Suprapubic skin (tissue), 4 donors: ENCODE measurements around the gene CFAP77. TPM values are rescaled to one million over a fixed set of nuclear protein-coding genes. Genes with fewer than 3 reads are reported as not detected.

ENCODE experiments used
- DNase-seq, 2 donors: peaks; one replicate each; pipeline ENCODE4 v3.0.0-alpha.2; 2019; ENCODE audit warnings: low spot score in 2 of 2
- H3K27ac ChIP-seq: fragments of 200-600 bp; sonication (generic); one replicate; pipeline ENCODE4 v1.5.1; 2019
- H3K27me3 ChIP-seq: fragments of 200-600 bp; sonication (generic); one replicate; pipeline ENCODE4 v1.5.1; 2019
- H3K36me3 ChIP-seq: fragments of 200-600 bp; sonication (generic); one replicate; pipeline ENCODE4 v1.5.1; 2019
- H3K4me1 ChIP-seq: fragments of 200-600 bp; sonication (generic); one replicate; pipeline ENCODE4 v1.5.1; 2019
- H3K4me3 ChIP-seq: fragments of 200-600 bp; sonication (generic); one replicate; pipeline ENCODE4 v1.5.1; 2019; ENCODE audit warnings: mild to moderate bottlenecking
- H3K9me3 ChIP-seq: fragments of 200-600 bp; sonication (generic); one replicate; pipeline ENCODE4 v1.5.1; 2019
- CTCF ChIP-seq, 2 donors: fragments of 200-600 bp in 1 of 2; fragments of 450-650 bp in 1 of 2; sonication (generic) in 1 of 2; IDR thresholded peaks; one replicate each; pipeline ENCODE4 v1.5.1; 2016 to 2019; ENCODE audit warnings: antibody characterized with exemption in 2 of 2, mild to moderate bottlenecking in 1 of 2, moderate library complexity in 1 of 2
- EP300 ChIP-seq: sonication (generic); formaldehyde crosslinking; IDR thresholded peaks from one replicate; pipeline ENCODE4 v1.6.1; 2017; ENCODE audit warnings: antibody characterized with exemption
- POLR2A ChIP-seq, 2 donors: fragments of 450-650 bp; IDR thresholded peaks; one replicate each; pipeline ENCODE4 v1.6.1; 2017; ENCODE audit warnings: antibody characterized with exemption in 2 of 2, mild to moderate bottlenecking in 2 of 2, moderate library complexity in 2 of 2
- POLR2AphosphoS5 ChIP-seq, 3 donors: sonication (generic); formaldehyde crosslinking; IDR thresholded peaks; one replicate each; pipeline ENCODE4 v1.6.1; 2017; ENCODE audit warnings: antibody characterized with exemption in 3 of 3
- WGBS: methylation state at CpG from one replicate; pipeline ENCODE4 v1.1.5; 2018; 5-methylcytosine and 5-hydroxymethylcytosine counted together
- total RNA-seq, 4 donors: library from RNA; depleted of rRNA; stranded (reverse); fragments of >200 nt; gene quantifications; one replicate each; pipeline ENCODE4 v1.1.0, GENCODE V29; 2016

The CFAP77 gene
- total RNA-seq, 4 donors from 2014 or later, result 1.0 TPM; not detected in 3

DNA sequence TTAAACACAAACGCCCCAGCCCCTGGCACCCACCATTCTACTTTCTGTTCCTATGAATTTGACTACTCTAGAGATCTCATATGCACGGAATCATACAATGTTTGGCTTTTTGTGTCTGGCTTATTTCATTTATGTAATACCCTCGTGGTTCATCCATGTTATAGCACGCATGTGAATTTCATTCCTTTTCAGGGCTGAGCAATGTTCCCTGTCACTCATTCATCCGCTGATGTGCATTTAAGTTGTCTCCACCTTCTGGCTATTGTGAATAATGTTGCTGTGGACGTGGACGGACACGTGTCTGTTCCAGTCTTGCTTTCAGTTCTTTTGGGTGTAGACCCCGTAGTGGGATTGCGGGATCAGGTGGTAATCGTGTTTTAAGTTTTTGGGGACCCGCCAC, 92.5 kb downstream of the CFAP77 start:
- WGBS, result 89% methylated on average over 12 of the region's 12 CpGs
- no peak overlapping the region for H3K4me3 ChIP-seq
- TF ChIP-seq POLR2AphosphoS5 (IDR thresholded peaks at IDR 0.05) (no peak), EP300 (no peak), POLR2A (IDR thresholded peaks at IDR 0.05) (no peak), CTCF (IDR thresholded peaks at IDR 0.05) (no peak)
- H3K9me3 ChIP-seq, result no peaks in the 10 kb centered on the region
- no peak for DNase-seq
- no peaks in the 10 kb centered on the region for H3K4me1 ChIP-seq
- H3K27ac ChIP-seq, result no peak overlapping the region
- H3K27me3 ChIP-seq, result peaks cover 69% of the 10 kb centered on the region
- H3K36me3 ChIP-seq, result no peaks in the 10 kb centered on the region

DNA sequence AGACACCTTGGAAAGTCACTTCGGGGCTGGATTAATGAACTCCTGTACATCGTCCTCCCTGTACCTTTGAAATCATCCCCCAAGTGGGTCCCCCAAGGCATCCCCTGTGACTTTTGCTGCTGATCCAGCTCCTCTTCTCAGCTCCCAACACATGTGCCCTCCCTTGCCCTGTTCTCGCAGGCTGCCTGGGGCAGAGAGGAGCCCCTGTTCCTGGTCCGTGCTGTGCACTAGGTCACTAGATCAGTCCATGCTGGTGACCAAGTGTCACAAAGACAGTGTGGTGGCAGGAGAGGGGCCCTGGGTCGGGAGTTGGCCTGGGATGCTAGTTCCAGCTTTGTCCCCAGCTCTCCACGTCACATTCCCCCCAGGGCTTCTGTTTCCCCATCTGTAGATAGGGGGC, 93.1 kb downstream of the CFAP77 start:
- H3K9me3 ChIP-seq, result no peaks in the 10 kb centered on the region
- WGBS, result 68% methylated on average over 6 of the region's 6 CpGs
- no peak for DNase-seq
- peaks cover 67% of the 10 kb centered on the region for H3K27me3 ChIP-seq
- H3K27ac ChIP-seq, result no peak overlapping the region
- H3K4me1 ChIP-seq, result no peaks in the 10 kb centered on the region
- H3K36me3 ChIP-seq, result no peaks in the 10 kb centered on the region
- H3K4me3 ChIP-seq, result no peak overlapping the region
- TF ChIP-seq POLR2AphosphoS5 (IDR thresholded peaks at IDR 0.05) (no peak), POLR2A (IDR thresholded peaks at IDR 0.05) (no peak), CTCF (IDR thresholded peaks at IDR 0.05) (no peak), EP300 (no peak)

DNA sequence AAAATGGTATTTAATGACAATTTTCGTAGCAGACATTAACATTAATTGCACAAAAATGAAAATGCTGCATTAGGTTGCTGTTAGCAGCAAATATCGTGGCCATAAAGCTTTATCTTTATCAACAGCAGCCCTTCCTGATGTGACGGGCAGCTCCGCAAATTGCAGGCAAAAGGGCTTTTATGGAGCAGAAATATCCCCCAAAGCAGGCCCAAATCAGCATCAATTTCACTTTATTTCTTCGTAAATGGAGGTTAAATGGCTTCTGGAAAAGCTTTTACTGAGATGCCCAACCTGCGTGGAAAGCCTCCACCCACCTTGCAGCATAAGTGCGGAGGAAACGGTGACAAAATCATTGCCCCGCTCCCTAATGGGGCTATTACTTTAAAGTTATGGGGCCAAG, 94.5 kb downstream of the CFAP77 start:
- WGBS, result 60% methylated on average over 9 of the region's 9 CpGs
- H3K9me3 ChIP-seq, result no peaks in the 10 kb centered on the region
- no peak overlapping the region for H3K27ac ChIP-seq
- no peak for TF ChIP-seq CTCF (IDR thresholded peaks at IDR 0.05)
- no peak for TF ChIP-seq POLR2AphosphoS5 (IDR thresholded peaks at IDR 0.05)
- TF ChIP-seq POLR2A (IDR thresholded peaks at IDR 0.05), result no peak
- no peak for TF ChIP-seq EP300
- no peaks in the 10 kb centered on the region for H3K4me1 ChIP-seq
- peaks cover 60% of the 10 kb centered on the region for H3K27me3 ChIP-seq
- no peak overlapping the region for H3K4me3 ChIP-seq
- no peak for DNase-seq
- no peaks in the 10 kb centered on the region for H3K36me3 ChIP-seq

- Histone ChIP-seq H3K27me3 (peaks cover 63% of the 10 kb centered on the region), H3K9me3 (no peaks in the 10 kb centered on the region)
- WGBS, result 54% methylated on average over 16 of the region's 17 CpGs
Observed at GRCh38 chr9:132505991-132506655, 96.1 kb downstream of the CFAP77 start.

More at GRCh38 chr9:132505991-132506655, 96.1 kb downstream of the CFAP77 start:
- no peak for TF ChIP-seq EP300
- TF ChIP-seq POLR2AphosphoS5 (IDR thresholded peaks at IDR 0.05), result no peak
- no peak for TF ChIP-seq POLR2A (IDR thresholded peaks at IDR 0.05)
- TF ChIP-seq CTCF (IDR thresholded peaks at IDR 0.05), result no peak
- Histone ChIP-seq H3K4me3 (no peak overlapping the region), H3K36me3 (no peaks in the 10 kb centered on the region), H3K27ac (no peak overlapping the region), H3K4me1 (no peaks in the 10 kb centered on the region)
- no peak for DNase-seq
